DMS53 (cell line): ENCODE data around the gene ACSF2.

Source experiments
- DNase-seq: peaks from one replicate; lab custom pipeline; 2025; lab: John Stamatoyannopoulos, UW

ACSF2 gene

DNA sequence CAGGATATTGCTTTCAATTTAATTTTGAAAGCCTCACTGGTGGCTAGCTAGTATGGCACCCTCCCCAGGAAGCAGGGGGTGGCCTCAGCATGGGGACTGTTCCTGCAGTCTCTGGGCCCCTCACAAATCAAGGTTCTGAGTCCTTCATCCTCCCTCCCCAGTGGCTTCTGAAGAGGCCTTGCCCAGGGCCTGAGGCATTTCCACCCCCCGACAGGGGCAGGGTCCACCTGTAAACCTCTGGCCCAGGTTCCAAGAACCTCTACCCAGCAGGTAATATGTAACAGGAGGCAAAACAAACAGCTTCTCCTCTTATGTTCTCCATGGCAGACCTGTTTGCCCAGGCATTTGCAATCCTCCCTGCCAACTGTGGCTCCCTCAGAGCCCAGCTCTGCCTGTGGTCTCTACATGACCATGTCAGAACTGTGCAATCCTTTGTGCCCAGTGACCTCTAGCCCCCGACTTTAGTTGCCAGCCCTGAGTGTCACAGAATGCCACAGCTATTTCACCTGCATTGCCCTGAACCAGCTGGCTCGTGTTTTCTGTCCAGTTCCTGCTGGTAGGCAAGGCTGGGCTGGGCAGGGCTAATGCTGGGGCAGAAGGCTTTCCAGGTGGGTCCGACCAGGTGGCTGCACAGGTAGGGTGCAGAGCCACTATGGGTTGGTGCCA, 14.3 kb downstream of the ACSF2 start:
- DNase-seq, result peak; percentile 91

DNA sequence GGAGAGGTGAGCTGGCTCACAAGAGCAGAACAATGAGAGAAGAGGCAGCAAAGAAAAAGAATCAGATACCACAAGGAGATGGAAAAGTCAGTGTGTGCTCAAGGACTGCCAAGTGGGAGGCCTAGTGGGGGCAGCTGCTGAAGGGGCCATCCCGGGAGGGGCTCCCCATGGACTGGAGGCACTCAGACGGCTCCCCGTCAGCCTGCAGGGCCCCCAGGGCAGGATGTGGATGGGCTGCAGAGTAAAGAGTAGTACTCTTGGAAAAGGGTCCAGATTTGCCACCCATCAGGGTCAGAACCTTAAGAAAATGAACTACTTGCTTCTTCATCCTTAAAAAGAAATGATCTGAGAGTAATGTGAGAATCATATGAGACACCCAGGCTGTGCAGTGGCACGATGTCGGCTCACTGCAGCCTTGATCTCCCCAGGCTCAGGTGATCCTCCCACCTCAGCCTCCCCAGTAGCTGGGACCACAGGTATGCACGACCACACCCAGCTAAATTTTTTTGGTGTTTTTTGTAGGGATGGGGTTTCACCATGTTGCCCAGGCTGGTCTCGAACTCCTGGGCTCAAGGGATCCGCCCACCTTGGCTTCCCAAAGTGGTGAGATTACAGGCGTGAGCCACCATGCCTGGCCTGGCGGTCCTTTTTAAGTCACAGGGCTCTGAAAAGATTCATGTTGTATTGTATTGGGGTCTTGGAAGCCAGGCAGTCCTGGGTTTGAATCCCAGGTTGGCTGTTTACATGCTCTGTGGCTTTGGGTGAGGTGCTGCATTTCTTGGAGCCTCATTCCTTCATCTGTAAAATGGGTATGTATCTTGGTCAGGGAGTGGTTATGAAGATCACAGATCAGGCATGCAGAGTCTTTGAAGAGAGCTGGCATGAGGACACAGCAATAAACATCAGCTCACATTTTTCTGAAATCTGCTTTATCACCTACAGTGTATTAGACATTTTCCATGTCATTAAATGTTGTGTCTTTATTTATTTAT, 15.1 kb downstream of the ACSF2 start:
- DNase-seq, result no peak

DNA sequence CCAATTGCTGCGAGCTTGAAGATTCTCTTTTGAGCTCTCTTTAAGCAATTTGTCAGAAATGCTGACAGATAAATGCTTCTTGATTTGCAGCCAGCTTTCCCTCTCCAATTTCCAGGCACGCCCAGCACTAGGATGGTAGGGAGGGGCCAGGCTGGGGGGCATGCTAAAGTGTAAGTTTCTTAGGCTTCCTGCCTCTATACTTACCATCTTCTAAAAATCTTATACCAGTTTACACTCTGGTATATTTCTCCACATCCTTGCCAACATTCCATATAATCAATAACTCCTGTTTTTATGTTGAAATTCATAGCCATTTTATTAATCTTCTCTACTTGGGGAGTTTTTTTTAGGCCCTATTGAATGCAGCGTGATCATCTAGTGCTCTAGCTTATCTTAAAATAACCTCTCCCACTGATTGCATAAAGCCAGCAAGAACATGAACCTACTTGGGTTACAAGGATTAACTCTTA, 17.5 kb downstream of the ACSF2 start:
- peak; percentile 47 for DNase-seq

DNA sequence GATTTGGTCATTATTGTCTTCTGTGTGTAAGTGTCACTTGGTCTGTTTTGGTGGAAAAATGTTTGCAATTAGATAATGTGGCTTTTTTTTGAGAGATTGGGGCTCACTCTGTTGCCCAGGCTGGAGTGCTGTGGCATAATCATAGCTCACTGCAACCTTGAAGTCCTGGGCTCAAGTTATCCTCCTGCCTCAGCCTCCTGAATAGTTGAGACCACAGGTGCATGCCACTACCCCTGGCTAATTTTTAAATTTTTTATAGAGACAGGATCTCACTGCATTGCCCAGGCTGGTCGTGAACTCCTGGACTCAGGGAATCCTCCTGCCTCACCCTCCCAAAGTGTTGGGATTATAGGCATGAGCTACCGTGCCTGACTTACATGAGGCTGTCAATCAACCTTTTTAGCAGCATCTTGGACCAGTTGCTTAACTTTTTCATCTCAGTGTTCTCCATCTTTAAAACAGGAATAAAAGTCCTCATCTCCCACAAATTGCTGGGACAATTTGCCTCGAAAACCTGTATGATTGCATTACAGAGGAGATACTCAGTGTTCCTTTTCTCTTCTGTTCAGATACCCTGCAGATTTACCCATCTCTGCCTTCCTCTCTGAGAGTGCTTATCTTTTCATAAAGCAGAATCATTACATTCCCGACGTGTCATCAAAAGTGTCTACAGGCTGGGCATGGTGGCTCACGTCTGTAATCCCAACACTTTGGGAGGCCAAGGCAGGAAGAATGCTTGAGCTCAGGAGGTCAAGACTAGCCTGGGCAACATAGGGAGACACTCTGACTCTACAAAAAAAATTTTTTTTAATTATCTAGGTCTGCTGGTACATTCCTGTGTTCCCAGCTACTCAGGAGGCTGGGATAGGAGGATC, 19.1 kb downstream of the ACSF2 start:
- DNase-seq, result no peak

DNA sequence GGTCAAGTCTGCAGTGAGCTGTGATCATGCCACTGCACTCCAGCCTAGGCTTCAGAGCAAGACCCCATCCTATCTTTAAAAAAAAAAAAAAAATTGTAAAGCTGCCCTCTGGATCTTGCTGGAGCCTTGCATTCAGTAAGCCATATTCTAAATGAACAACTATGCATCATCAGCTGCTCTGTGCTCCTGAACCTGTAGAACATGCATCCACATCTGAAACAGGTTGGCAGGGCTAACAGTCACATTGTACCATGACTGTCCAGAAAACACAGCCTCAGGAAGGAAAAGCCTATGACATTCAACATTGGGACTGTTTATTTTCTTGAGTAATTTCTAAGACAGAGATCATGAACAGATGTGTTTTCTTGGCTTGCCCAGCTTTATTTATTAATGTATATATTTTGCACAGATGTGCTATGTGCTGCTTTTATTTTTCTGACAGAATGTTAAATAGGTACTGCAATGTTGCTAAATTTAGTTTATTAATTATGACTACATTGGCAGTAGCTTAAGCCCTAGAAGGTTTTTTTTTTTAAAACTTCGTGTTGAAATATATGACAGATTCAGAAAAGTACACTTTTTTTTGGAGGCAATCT, 19.8 kb downstream of the ACSF2 start:
- DNase-seq, result no peak

DNA sequence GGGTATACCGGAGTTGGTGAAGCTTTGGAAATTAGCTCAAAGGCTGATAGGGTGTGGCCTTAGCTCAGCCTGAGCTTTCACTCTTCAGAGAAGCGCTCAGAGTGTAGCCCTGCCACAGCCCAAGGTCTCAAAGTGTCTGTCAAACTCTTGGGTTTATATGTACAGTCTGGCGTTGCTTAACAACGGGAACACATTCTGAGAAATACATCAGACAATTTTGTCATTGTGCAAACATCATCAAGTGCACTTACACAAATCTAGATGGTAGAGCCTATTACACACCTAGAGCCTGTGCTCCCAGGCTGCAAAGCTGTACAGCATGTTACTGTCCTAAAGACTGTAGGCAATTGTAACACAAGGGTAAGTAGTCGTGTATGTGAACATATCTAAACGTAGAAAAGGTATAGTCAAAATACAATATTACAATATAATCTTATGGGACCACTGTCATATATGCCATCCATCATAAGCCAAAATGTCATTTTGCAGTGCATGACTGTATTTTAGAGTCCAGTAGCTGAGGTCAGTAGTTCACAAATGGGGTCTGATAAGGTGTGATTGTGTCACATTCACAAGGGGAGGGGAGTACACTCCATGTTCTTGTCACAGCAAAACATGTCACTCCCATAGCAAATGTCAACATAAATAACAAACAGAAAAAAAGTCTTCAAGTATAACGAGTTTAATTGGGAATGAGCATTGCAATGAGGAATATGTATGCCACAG, 22.0 kb downstream of the ACSF2 start:
- peak; percentile 99 for DNase-seq

DNA sequence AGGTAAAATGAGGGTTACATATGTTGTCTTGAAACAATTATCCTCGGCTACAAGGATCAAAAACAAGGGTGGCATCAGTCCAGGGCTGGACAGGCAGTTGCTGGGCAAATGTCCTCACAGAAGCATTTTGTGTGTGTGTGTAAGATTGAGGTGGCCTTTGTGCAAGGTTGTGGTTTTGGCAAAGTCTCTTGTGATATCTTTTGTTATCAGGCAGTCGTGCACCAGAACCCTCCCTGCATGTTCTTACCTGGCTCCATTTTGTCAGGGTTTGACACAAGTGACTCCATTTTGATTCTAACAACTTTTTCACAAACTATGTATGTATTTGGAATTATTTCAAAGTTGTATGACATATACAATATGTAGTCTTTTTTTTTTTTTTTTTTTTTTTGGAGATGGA, 22.6 kb downstream of the ACSF2 start:
- DNase-seq, result peak; percentile 53

DNA sequence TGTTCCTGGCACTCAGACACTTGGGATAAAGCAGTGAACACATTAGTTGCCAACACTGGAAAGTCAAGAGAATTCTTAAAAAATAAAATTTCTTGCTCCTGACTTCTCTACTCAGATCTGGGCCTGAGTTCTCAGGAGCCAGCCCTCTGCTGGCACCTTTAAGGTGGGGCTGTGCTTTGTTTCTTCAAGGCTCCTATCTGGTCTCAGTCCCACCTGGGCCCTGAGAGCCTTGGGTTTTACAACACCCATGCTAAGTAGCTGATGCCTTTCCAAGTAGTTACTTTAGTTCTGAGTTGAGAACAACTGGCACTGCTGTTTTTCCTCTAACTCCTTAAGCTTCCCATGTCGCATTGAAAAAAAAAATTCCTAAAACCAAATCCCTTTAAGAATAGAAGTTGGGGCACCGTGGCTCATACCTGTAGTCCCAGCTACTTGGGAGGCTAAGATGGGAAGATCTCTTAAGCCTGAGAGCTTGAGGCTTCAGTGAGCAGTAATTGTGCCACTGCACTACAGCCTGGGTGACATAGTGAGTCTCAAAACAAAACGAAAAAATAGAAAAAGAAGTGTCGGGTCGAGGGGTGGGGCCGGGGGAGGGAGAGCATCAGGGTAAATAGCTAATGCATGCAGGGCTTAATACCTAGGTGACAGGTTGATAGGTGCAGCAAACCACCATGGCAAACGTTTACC, 26.1 kb downstream of the ACSF2 start:
- DNase-seq, result no peak

DNA sequence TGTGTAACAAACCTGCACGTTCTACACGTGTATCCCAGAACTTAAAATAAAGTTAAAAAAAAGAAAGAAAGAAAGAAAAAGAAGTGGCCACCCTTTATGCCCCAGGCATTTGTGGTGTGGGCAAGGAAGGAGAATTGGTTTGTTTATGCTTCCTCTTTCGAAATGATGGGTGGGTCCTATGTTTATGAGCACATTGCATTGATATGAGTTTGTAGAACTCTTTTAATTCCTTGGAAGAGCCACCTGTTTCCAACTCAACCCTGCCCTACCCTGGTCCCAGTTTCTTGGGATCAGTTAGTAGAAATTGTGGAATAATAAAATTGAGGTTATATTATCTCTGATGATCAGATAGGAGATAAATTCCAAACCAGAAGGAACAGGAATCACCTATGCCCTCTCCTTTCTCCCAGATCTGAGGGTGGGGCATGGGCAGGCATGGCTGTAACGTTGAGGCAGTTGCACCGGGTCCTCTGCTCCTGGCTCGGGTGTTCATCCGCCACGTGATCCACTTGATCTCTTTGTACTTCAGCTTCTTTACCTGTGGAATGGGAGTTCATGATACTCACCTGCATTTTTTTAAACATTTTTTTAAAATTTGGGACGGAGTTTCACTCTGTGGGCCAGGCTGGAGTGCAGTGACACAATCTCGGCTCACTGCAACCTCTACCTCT, 26.7 kb downstream of the ACSF2 start:
- no peak for DNase-seq

DNA sequence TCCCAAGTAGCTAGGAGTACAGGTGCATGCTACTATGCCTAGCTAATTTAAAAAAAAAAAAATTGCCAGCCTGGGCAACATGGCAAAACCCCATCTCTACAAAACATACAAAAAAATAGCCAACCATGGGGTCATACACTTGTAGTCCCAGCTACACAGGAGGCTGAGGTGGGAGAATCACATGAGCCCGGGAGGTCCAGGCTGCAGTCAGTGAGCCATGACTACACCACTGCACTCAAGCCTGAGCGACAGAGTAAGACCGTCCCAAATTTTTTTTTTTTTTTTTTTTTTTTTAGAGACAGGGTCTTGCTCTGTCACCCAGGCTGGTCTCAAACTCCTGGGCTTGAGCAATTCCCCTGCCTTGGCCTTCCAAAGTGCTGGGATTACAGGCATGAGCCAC, 27.9 kb downstream of the ACSF2 start:
- no peak for DNase-seq

DNA sequence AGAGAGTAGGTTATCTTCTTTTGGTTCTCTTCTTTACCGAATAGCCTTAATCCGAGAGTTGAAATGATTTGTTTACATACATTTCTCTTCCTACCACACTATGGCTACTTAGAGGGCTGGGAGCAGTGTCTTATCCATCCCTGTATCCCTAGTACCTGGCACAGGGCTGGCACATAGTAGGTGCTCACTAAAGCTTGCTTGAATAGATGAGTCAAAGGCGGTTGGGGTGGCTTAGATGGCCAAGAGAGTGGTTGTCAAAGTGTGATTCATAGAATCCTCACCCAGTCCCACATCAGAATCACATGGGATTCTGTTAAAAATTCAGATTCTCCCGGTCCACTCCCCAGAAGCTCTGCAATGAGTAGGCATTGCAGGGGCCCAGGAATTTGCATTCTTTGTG, 31.6 kb downstream of the ACSF2 start:
- DNase-seq, result no peak

DNA sequence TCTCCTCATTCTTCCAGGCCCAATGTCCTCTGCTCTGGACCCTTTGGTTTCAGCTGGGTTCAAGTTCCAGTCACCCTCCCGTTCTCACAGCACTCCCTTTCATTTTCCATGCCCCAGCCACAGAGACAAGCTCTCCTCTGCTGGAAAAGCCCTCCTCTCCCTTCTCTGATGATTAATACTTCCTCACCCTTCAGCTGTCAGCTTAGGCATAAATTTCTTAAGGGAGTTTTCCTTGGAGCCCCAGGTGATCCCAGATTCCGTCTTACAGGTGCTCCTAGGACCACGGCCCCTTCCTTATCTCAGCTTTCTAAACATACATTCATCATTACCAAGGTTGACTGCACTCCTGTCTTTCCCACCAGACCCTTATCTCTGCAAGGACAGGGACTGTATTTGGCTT, 32.3 kb downstream of the ACSF2 start:
- DNase-seq, result no peak

DNA sequence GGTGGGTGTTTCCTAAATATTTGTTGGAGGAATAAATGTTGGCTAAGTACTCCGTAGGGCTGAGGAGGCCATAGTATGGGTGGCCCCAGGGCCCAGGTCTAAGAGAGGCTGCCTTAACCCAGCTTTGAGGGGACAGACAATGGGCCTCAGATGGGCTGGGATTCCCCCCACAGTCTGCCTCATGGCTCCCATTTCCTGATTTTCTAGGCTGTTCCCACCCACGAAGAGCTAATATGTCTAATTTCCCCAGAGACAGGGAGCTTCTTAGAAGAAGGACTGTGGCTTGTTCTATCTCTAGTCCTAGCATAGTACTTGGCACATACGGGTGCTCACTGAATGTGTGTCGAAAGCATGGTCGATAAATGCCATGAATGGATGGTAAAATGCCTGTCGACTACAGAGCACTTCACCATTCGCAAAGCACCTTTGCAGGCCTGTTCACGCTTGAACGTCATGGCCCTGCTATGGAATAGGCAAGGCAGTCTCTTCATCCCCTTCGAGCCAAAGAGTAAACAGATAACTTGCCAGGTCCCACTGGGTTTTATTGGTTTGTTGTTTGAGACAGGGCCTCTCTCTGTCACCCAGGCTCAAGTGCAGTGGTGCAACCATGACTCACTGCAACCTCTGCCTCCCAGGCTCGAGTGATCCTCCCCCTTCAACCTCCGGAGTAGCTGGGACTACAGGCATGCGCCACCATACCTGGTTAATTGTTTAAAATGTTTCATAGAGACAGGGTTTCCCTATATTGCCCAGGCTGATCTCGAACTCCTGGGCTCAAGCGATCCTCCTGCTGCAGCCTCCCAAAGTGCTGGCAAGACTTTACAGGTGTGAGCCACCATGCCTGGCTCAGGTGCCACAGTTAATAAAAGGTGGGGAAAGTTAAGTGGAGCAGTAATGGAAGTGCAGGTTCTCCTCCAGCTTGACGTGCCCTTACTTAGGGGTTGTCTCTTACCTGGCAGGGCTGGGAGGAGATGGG, 33.0 kb downstream of the ACSF2 start:
- peak; percentile 90 for DNase-seq

DNA sequence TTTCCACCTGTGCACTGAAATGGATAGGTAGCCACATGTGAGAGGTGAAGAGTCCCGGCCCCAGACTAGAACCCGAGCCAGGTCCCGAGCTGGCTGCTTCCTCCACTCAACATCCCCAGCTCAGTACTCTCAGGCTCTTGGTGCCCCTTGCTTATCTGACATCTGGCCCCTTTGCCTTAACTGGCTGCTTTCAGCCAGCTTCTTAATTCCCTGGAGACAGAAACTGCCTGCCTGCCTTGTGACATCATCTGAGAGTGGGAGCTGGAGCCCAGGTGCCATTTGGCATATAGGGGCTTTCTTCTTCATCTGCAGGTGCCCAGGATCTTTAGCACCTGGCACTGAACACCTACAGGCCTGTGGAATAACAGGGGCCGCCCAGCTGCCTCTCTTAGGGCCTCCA, 33.7 kb downstream of the ACSF2 start:
- no peak for DNase-seq

DNA sequence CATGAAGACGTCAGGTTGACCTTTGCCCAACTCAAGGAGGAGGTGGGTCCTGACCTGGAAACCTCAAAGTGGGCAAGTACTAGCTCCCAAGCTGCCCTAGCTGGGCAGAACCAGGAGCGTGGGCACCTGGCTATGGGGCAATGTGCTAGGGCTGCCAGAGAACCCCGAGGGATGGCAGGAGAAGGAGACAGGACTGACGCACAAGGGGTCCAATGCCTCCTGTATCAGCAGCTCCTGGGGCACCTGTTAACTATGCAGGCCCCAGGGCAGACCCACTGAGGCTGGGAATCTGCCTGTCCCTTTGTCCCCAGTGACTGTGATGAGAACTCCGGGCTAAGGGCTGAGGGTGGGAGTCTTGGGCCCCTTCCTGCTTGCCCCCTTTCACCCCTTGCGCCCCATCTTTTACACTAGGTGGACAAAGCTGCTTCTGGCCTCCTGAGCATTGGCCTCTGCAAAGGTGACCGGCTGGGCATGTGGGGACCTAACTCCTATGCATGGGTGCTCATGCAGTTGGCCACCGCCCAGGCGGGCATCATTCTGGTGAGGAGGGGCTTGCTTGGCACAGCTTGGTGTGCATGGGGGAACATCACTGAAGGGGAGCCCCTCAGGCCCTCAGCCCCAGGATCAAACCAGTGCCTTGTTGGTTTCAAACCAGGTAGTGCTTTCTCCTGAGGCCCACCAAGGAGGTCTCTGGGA, 35.0 kb downstream of the ACSF2 start:
- DNase-seq, result no peak

DNA sequence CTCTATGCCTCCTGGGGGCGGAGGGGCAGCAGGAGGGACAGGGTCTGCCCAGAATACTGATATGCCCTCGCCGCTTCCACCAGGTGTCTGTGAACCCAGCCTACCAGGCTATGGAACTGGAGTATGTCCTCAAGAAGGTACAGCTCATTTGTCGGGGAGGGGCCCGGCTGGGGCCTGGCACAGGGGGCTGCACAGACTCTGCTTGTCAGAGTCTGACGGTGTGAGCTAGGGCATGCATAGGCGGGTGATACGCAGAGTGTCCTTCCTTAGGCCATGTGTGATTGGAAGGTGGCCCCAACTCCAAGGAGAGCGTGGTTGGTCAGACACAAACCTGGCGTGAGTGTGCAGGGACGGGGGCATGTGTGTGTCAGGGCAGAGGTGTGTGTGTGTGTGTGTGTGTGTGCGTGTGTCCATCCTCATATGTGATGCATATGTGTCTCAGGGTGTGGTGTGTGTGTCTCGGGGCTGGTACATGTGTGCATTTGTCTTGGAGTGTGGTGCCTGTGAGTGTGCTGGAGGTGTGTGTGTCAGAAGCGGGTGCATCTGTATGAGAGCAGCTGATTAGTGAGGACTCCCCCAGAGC, 35.6 kb downstream of the ACSF2 start:
- DNase-seq, result no peak

DNA sequence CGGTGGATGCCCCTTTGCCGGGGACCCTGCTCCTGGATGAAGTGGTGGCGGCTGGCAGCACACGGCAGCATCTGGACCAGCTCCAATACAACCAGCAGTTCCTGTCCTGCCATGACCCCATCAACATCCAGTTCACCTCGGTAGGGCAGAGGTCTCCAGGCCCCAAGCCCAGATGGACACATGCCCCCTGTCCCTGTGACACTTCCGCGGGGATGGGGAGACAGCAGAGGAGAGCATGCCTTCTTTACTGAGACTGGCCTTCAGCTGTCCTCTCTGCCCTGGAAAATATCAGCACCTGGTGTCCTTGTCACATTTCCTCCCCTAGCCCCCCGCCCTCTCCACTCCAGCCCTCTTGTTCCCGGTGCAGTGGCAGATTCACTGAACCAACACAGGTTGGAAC, 36.4 kb downstream of the ACSF2 start:
- no peak for DNase-seq

DNA sequence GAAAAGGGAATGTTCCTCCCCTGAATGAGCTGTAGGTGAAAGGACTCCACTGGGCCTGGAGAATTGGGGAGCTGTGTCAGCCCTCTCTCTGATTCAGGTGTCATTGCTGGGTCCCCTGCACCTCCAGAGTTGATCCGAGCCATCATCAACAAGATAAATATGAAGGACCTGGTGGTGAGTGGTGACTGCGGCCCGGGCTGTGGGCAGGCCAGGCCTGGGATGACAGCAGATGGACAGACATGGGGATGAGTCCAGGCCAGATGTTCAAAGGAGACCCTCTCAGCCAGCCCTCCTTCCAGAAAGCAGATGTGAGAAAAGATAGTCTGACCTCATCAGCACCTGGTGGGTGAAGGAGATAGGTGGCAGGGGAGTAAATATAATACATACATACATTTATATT, 38.1 kb downstream of the ACSF2 start:
- no peak for DNase-seq
